Measurements from ENCODE around the gene ALOX5. TPM values are rescaled to one million over a fixed set of nuclear protein-coding genes. Genes with fewer than 3 reads are reported as not detected.

ALOX5 gene
- total and polyA plus RNA-seq, 2 of the 4 experiments (the other 2 are of a cell fraction): not detected

- TF ChIP-seq CTCF (conservative IDR thresholded peaks at IDR 0.05; ENCODE audit: low read depth, low read length): no peak
- no peak for TF ChIP-seq MAFK (IDR thresholded peaks at IDR 0.05; ENCODE audit: low read depth, low read length)
Observed at GRCh38 chr10:45444976-45445898, 71.2 kb downstream of the ALOX5 start (continued).

GRCh38 chr10:45446858-45447257 is 72.8 kb downstream of the ALOX5 start:
- intact Hi-C loops (cut with micrococcal nuclease): no loop called here
- Histone ChIP-seq H4K91ac (ENCODE audit: insufficient read depth, low read depth, low read length) (no peak overlapping the region), H3K9ac (ENCODE audit: low read depth, low read length) (no peak overlapping the region), H2BK5ac (ENCODE audit: low read depth, low read length, poor library complexity, severe bottlenecking) (no peak overlapping the region), H3K36me3 (ENCODE audit: control insufficient read depth, insufficient read depth, low read length) (no peaks in the 10 kb centered on the region), H4K5ac (ENCODE audit: low read depth, low read length) (no peak overlapping the region), H3K79me1 (ENCODE audit: low read depth in 1 of 2, low read length in 2 of 2) (no peaks in the 10 kb centered on the region), H2AK5ac (ENCODE audit: low read depth, low read length) (no peak overlapping the region), H3K27ac (ENCODE audit: insufficient read depth, low read length) (no peak overlapping the region), H2BK20ac (ENCODE audit: low read depth, low read length) (no peak overlapping the region), H4K8ac (ENCODE audit: low read depth in 2 of 2, low read length in 2 of 2) (no peak overlapping the region), H3K4me2 (ENCODE audit: low read depth, low read length) (no peak overlapping the region), H3K9me3 (ENCODE audit: control insufficient read depth, insufficient read depth, low read length) (no peaks in the 10 kb centered on the region), H3K4ac (ENCODE audit: low read depth, low read length) (no peak overlapping the region), H2BK15ac (ENCODE audit: low read depth, low read length) (no peak overlapping the region), H3K4me3 (ENCODE audit: insufficient read depth, low read depth, low read length) (no peak overlapping the region), H3K14ac (replicated peaks; ENCODE audit: low read depth, low read length) (no peak overlapping the region), H2BK120ac (ENCODE audit: low read depth, low read length) (no peak overlapping the region), H2AK9ac (replicated peaks; ENCODE audit: low read depth, low read length, poor library complexity) (no peak overlapping the region), H3K18ac (ENCODE audit: low read depth, low read length) (no peak overlapping the region), H3K9me1 (ENCODE audit: insufficient read depth, low read length) (no peaks in the 10 kb centered on the region), H3K56ac (ENCODE audit: extremely low read depth, insufficient read depth, low read length) (no peak overlapping the region), H3K27me3 (ENCODE audit: control insufficient read depth, insufficient read depth, low read length) (peaks cover 11% of the 10 kb centered on the region; the same call in 1 of the 2 replicates), H4K20me1 (ENCODE audit: insufficient read depth, low read length) (no peaks in the 10 kb centered on the region), H2AFZ (replicated peaks; ENCODE audit: low read length, poor library complexity) (no peak overlapping the region), H3K4me1 (ENCODE audit: control insufficient read depth, insufficient read depth, low read length) (no peaks in the 10 kb centered on the region), H3K23ac (ENCODE audit: low read depth, low read length) (no peak overlapping the region)
- dilution Hi-C loops (cut with HindIII; ENCODE audit: low sequenced_read_pairs, unreplicated experiment): no loop called here
- DNase-seq (no peak), ATAC-seq (ENCODE audit: low read depth) (no peak)
- no CpG with 5 or more reads among the region's 7 CpGs for WGBS, 2 experiments (ENCODE audit: extremely low coverage in 2 of 2, insufficient read length in 1 of 2)
- ChIA-PET CTCF (no interaction called here), POLR2A (ENCODE audit: unreplicated experiment) (no interaction called here)
- no TSS peak for BruUV-seq (replicated peaks)
- in situ Hi-C loops (cut with MboI; ENCODE audit: low sequenced_read_pairs): no loop called here
- TF ChIP-seq POLR2A (IDR thresholded peaks at IDR 0.05; ENCODE audit: low read depth, low read length) (no peak), RFX5 (IDR thresholded peaks at IDR 0.05; ENCODE audit: low read depth, low read length) (no peak), ELK1 (IDR thresholded peaks at IDR 0.05; ENCODE audit: borderline replicate concordance, low read depth, low read length) (no peak), USF2 (IDR thresholded peaks at IDR 0.05; ENCODE audit: low read depth, low read length) (no peak), CTCF (conservative IDR thresholded peaks at IDR 0.05; ENCODE audit: low read depth, low read length) (no peak), MAZ (IDR thresholded peaks at IDR 0.05; ENCODE audit: borderline replicate concordance, low read depth, low read length) (no peak), MAFK (IDR thresholded peaks at IDR 0.05; ENCODE audit: low read depth, low read length) (no peak), MXI1 (IDR thresholded peaks at IDR 0.05; ENCODE audit: borderline replicate concordance, low read depth, low read length) (no peak)

Data from IMR-90 (cell line).